ENCODE results near the gene OR51G2.

DNA sequence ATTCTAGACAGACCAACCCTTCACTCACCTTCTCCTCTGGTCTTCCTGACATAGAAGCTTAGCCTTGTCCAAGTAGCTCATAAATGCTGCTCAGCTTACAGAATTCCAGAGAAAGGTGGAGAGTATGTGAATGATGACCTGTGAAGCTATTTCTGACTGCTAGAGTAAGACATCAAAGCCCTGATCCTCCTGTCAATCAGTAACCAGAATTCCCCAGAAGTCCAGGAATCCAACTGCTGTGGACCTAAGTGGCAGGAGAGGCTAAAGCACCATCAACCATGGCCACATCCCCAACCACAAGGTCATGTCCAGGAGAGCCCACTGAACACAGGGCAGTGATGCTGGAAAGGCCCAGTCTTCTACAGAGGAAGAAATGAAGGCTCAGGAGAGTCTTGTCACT is 2.6 kb downstream of the OR51G2 start:
- TF ChIP-seq, protein P1, sequence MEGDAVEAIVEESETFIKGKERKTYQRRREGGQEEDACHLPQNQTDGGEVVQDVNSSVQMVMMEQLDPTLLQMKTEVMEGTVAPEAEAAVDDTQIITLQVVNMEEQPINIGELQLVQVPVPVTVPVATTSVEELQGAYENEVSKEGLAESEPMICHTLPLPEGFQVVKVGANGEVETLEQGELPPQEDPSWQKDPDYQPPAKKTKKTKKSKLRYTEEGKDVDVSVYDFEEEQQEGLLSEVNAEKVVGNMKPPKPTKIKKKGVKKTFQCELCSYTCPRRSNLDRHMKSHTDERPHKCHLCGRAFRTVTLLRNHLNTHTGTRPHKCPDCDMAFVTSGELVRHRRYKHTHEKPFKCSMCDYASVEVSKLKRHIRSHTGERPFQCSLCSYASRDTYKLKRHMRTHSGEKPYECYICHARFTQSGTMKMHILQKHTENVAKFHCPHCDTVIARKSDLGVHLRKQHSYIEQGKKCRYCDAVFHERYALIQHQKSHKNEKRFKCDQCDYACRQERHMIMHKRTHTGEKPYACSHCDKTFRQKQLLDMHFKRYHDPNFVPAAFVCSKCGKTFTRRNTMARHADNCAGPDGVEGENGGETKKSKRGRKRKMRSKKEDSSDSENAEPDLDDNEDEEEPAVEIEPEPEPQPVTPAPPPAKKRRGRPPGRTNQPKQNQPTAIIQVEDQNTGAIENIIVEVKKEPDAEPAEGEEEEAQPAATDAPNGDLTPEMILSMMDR (optimal IDR thresholded peaks at IDR 0.05 in 1 of 3, IDR thresholded peaks at IDR 0.05 in 1 of 3, conservative IDR thresholded peaks at IDR 0.05 in 1 of 3; ENCODE audit: extremely low read depth in 1 of 3, insufficient read depth in 2 of 3, low read length in 3 of 3) = no peak
- no peak for TF ChIP-seq EZH2 (IDR thresholded peaks at IDR 0.05; ENCODE audit: low read length)
